AG09319 (cell line): ENCODE results near the gene C1orf210.

Source experiments
- DNase-seq: peaks from one replicate; pipeline ENCODE4 v3.0.0-alpha.2; 2010; ENCODE audit warnings: low read depth; ENCODE audit errors: extremely low read depth
- TF ChIP-seq, protein P1 (sequence below): IDR thresholded peaks from 2 replicates; pipeline ENCODE4 v1.5.1; 2011; ENCODE audit warnings: low read depth, mild to moderate bottlenecking, inconsistent platforms, low read length, moderate library complexity

C1orf210 gene

DNA sequence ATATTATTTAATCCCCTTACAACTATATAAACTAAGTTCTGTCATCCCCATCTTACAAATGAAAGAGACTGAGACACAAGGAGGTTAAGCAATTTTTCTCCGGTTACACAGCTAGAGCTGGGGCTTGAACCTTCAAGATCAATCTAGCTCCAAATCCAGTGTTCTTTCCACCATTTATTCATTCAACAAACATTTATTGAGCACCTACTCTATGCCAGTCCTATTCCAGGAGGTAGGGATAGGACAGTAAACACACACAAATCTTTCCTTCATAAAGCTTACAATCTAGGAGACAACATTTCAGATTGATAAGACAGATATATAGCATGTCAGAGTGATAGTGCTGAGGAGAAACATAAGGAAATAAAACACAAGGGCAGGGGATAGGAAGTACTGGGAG, 18.5 kb downstream of the C1orf210 start:
- no peak for DNase-seq
- TF ChIP-seq, protein P1, sequence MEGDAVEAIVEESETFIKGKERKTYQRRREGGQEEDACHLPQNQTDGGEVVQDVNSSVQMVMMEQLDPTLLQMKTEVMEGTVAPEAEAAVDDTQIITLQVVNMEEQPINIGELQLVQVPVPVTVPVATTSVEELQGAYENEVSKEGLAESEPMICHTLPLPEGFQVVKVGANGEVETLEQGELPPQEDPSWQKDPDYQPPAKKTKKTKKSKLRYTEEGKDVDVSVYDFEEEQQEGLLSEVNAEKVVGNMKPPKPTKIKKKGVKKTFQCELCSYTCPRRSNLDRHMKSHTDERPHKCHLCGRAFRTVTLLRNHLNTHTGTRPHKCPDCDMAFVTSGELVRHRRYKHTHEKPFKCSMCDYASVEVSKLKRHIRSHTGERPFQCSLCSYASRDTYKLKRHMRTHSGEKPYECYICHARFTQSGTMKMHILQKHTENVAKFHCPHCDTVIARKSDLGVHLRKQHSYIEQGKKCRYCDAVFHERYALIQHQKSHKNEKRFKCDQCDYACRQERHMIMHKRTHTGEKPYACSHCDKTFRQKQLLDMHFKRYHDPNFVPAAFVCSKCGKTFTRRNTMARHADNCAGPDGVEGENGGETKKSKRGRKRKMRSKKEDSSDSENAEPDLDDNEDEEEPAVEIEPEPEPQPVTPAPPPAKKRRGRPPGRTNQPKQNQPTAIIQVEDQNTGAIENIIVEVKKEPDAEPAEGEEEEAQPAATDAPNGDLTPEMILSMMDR = no peak

- DNase-seq = no peak
- TF ChIP-seq, protein P1 = no peak
Measured at GRCh38 chr1:43265431-43265830, 19.9 kb downstream of the C1orf210 start.

DNA sequence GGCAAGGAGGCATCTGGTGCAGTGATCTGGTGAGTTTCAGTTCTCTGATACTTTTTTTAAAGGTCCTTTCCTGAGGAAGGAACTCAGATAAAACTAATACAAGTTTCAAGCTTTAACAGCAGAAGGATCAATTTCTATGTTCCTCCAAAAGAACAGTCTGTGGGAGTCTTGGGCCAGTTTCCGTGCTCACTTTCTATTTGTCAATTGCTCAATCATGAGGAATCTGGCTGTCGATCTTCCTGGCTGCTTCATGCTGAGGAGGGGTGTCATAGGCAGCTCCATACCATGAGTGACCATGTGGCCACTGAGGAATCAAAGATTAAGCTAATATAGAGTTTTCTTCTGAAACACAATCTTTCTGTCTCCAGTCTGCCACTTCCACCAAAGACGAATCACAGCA, 27.0 kb downstream of the C1orf210 start:
- TF ChIP-seq, protein P1 = no peak
- no peak for DNase-seq

- DNase-seq = no peak
- TF ChIP-seq, protein P1 = no peak
Measured at GRCh38 chr1:43256675-43257570, 28.5 kb downstream of the C1orf210 start.

- no peak for DNase-seq
- TF ChIP-seq, protein P1 = no peak
Measured at GRCh38 chr1:43255438-43256210, 29.8 kb downstream of the C1orf210 start.

GRCh38 chr1:43253876-43254275, 31.5 kb downstream of the C1orf210 start:
- DNase-seq = no peak
- TF ChIP-seq, protein P1 = no peak

- TF ChIP-seq, protein P1 = no peak
- no peak for DNase-seq
Measured at GRCh38 chr1:43253173-43253572, 32.2 kb downstream of the C1orf210 start.
